DND-41 (cell line): ENCODE measurements around the gene CYYR1.

Source experiments
- ATAC-seq: fragments of 200-7000 bp; cut with Tn5 transposase; 3 replicates; pipeline ENCODE4 v1.9.1; 2021; ENCODE audit warnings: low read depth; ENCODE audit not compliant: insufficient read depth
- DNase-seq: peaks from one replicate; pipeline ENCODE4 v3.0.0-alpha.2; 2020
- H2AFZ ChIP-seq: 2 replicates; pipeline ENCODE4 v1.6.0; 2012; ENCODE audit warnings: low read depth, low read length
- H3K27ac ChIP-seq: 2 replicates; pipeline ENCODE4 v1.5.1; 2012; ENCODE audit warnings: low read length, inconsistent platforms
- H3K27me3 ChIP-seq: fragments of 200-600 bp; sonication (generic); 2 replicates; pipeline ENCODE4 v1.6.0; 2012; ENCODE audit warnings: low read length, mild to moderate bottlenecking, inconsistent platforms; ENCODE audit not compliant: insufficient read depth, poor library complexity
- H3K36me3 ChIP-seq: 2 replicates; pipeline ENCODE4 v1.5.1; 2012; ENCODE audit warnings: low read length, inconsistent platforms; ENCODE audit not compliant: insufficient read depth
- H3K4me1 ChIP-seq: 2 replicates; pipeline ENCODE4 v1.5.1; 2012; ENCODE audit warnings: mild to moderate bottlenecking, low read length; ENCODE audit not compliant: insufficient read depth
- H3K4me2 ChIP-seq: 2 replicates; pipeline ENCODE4 v1.6.0; 2012; ENCODE audit warnings: mild to moderate bottlenecking, moderate library complexity, low read length, inconsistent platforms; ENCODE audit not compliant: insufficient read depth
- H3K4me3 ChIP-seq, 2 experiments: fragments of 200-600 bp in 1 of 2; shearing (Covaris generic) in 1 of 2; 2 replicates each; pipeline ENCODE4 v1.5.1; 2012 to 2016; ENCODE audit warnings: inconsistent platforms in 2 of 2, low read length in 2 of 2, mild to moderate bottlenecking in 2 of 2, low read depth in 1 of 2, moderate library complexity in 1 of 2
- H3K79me2 ChIP-seq: 2 replicates; pipeline ENCODE4 v1.6.0; 2012; ENCODE audit warnings: low read length, inconsistent platforms; ENCODE audit not compliant: insufficient read depth
- H3K9ac ChIP-seq: 2 replicates; pipeline ENCODE4 v1.6.0; 2012; ENCODE audit warnings: low read depth, mild to moderate bottlenecking, inconsistent platforms, low read length, moderate library complexity
- H3K9me3 ChIP-seq: 2 replicates; pipeline ENCODE4 v1.5.1; 2012; ENCODE audit warnings: low read length, moderate library complexity, mild to moderate bottlenecking, inconsistent platforms; ENCODE audit not compliant: insufficient read depth, severe bottlenecking
- H4K20me1 ChIP-seq: 2 replicates; pipeline ENCODE4 v1.6.0; 2012; ENCODE audit warnings: low read length; ENCODE audit not compliant: insufficient read depth
- EZH2 ChIP-seq: IDR thresholded peaks from 3 replicates; pipeline ENCODE4 v1.6.1; 2012; ENCODE audit warnings: borderline replicate concordance, low read depth, mild to moderate bottlenecking, moderate library complexity, low read length, inconsistent platforms; ENCODE audit not compliant: severe bottlenecking
- TF ChIP-seq, protein P1 (sequence below): IDR thresholded peaks from 2 replicates; pipeline ENCODE4 v1.5.1; 2012; ENCODE audit warnings: borderline replicate concordance, low read length, moderate library complexity, mild to moderate bottlenecking; ENCODE audit not compliant: poor library complexity, severe bottlenecking; ENCODE audit errors: extremely low read depth

CYYR1 gene

DNA sequence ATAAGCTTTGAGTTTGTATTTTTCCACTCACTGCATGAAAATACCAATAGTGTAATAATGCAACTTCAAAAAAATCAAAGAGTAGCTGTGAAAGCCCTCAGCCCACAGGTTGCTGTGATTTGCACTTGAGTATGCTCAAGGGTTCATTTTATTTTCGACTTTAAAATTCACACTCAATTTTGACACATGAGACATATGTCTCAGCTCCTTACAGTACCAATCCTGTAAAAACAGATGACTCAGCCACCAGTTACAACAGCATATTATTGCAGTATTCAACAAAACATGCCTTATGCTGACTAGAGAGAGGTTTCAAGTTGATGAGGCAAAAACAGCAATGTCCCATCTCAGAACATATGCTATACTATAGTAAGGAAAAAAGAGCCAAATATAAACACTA lies 66.1 kb downstream of the CYYR1 start:
- no peak overlapping the region for H2AFZ ChIP-seq
- TF ChIP-seq, protein P1, sequence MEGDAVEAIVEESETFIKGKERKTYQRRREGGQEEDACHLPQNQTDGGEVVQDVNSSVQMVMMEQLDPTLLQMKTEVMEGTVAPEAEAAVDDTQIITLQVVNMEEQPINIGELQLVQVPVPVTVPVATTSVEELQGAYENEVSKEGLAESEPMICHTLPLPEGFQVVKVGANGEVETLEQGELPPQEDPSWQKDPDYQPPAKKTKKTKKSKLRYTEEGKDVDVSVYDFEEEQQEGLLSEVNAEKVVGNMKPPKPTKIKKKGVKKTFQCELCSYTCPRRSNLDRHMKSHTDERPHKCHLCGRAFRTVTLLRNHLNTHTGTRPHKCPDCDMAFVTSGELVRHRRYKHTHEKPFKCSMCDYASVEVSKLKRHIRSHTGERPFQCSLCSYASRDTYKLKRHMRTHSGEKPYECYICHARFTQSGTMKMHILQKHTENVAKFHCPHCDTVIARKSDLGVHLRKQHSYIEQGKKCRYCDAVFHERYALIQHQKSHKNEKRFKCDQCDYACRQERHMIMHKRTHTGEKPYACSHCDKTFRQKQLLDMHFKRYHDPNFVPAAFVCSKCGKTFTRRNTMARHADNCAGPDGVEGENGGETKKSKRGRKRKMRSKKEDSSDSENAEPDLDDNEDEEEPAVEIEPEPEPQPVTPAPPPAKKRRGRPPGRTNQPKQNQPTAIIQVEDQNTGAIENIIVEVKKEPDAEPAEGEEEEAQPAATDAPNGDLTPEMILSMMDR = no peak
- TF ChIP-seq EZH2 = no peak
- DNase-seq (no peak), ATAC-seq (no peak)
- H4K20me1 ChIP-seq = no peaks in the 10 kb centered on the region
- no peak overlapping the region for H3K4me2 ChIP-seq
- no peak overlapping the region for H3K4me3 ChIP-seq
- no peaks in the 10 kb centered on the region for H3K27me3 ChIP-seq
- no peaks in the 10 kb centered on the region for H3K36me3 ChIP-seq
- H3K9ac ChIP-seq = no peak overlapping the region
- no peak overlapping the region for H3K27ac ChIP-seq
- H3K9me3 ChIP-seq = no peaks in the 10 kb centered on the region
- no peaks in the 10 kb centered on the region for H3K4me1 ChIP-seq
- H3K79me2 ChIP-seq = no peaks in the 10 kb centered on the region

DNA sequence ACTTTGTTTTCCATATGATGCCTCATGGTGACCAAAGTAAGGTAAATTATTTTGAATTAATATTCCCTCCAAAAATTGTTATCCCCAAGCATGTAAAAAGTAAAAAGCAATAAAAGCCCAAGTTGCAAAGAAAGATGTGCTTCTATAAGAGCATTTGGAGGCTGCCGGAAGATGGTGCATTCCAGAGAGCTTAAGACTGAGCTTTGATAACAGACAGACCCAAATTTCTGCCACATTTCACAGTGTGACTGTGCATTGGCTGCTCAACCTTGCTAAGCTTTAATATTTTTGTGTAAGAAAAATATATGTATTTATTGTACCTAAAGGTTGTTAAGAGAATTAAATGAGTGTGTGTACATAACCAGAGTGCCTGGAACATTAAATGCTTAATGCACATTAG lies 67.9 kb downstream of the CYYR1 start:
- ATAC-seq = no peak
- TF ChIP-seq EZH2 = no peak
- TF ChIP-seq, protein P1 = no peak
- DNase-seq = no peak
- H3K27ac ChIP-seq = no peak overlapping the region
- H2AFZ ChIP-seq = no peak overlapping the region
- H3K36me3 ChIP-seq = no peaks in the 10 kb centered on the region
- H3K4me3 ChIP-seq = no peak overlapping the region
- H3K4me2 ChIP-seq = no peak overlapping the region
- H3K9ac ChIP-seq = no peak overlapping the region
- H3K27me3 ChIP-seq = no peaks in the 10 kb centered on the region
- no peaks in the 10 kb centered on the region for H4K20me1 ChIP-seq
- no peaks in the 10 kb centered on the region for H3K79me2 ChIP-seq
- H3K4me1 ChIP-seq = no peaks in the 10 kb centered on the region
- H3K9me3 ChIP-seq = no peaks in the 10 kb centered on the region

DNA sequence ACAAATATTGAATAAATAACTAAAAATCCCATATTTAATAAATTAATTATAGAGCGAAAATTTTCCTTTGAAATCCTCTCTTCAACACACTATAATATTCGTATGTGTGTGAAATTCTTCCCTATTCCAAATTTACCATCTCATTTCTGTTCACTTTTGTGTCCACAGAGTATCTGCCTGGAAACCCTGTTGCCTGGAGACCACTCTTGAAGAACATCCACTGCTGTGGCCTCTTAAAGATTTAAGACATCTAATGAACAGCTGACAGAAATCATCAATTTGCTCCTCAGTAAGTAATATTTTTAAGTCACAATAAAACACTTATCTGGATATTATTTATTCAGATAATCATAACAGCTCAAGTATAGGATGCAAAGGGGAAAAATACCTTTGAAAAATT lies 69.7 kb downstream of the CYYR1 start:
- Histone ChIP-seq H2AFZ (no peak overlapping the region), H3K9me3 (no peaks in the 10 kb centered on the region), H3K9ac (no peak overlapping the region), H3K79me2 (no peaks in the 10 kb centered on the region), H3K4me2 (no peak overlapping the region), H4K20me1 (no peaks in the 10 kb centered on the region), H3K36me3 (no peaks in the 10 kb centered on the region), H3K27me3 (no peaks in the 10 kb centered on the region), H3K4me3 (no peak overlapping the region), H3K27ac (no peak overlapping the region), H3K4me1 (no peaks in the 10 kb centered on the region)
- ATAC-seq (no peak), DNase-seq (no peak)
- no peak for TF ChIP-seq EZH2

DNA sequence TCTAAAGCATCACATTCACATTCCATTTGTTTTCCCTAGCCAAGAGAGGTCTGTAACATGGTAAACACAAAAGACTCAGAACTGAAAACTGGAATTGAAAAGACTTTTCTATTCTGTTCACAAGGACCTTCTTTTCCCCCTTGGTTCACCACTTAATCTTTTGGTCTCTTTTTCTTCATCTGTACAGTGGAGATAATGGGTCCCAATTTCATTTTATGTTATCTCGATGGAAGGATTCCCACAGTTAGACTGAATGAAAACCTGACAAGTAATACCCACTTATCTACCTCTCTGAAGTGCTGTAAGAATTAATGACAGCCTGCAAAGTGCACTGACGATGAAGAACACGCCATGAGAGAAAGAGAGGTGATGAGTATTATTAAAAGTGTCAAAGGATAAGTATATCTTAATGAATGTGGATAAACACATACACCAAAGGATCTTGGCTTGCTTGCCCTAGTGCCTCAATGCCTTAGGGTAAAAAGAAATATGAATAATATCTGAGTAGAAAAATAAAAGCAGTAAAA lies 71.5 kb downstream of the CYYR1 start:
- H3K4me2 ChIP-seq = no peak overlapping the region
- TF ChIP-seq, protein P1 = no peak
- TF ChIP-seq EZH2 = no peak
- no peak overlapping the region for H3K27ac ChIP-seq
- H3K36me3 ChIP-seq = no peaks in the 10 kb centered on the region
- H3K4me1 ChIP-seq = no peaks in the 10 kb centered on the region
- no peak overlapping the region for H3K4me3 ChIP-seq
- no peak overlapping the region for H3K9ac ChIP-seq
- no peak overlapping the region for H2AFZ ChIP-seq
- H4K20me1 ChIP-seq = no peaks in the 10 kb centered on the region
- no peaks in the 10 kb centered on the region for H3K27me3 ChIP-seq
- DNase-seq (no peak), ATAC-seq (no peak)
- no peaks in the 10 kb centered on the region for H3K79me2 ChIP-seq
- no peaks in the 10 kb centered on the region for H3K9me3 ChIP-seq
